Measurements from ENCODE around the gene TTC28. TPM values are rescaled to one million over a fixed set of nuclear protein-coding genes. Genes with fewer than 3 reads are reported as not detected.

TTC28 gene
- total RNA-seq, 1 experiment from 2014 or later: not detected

DNA sequence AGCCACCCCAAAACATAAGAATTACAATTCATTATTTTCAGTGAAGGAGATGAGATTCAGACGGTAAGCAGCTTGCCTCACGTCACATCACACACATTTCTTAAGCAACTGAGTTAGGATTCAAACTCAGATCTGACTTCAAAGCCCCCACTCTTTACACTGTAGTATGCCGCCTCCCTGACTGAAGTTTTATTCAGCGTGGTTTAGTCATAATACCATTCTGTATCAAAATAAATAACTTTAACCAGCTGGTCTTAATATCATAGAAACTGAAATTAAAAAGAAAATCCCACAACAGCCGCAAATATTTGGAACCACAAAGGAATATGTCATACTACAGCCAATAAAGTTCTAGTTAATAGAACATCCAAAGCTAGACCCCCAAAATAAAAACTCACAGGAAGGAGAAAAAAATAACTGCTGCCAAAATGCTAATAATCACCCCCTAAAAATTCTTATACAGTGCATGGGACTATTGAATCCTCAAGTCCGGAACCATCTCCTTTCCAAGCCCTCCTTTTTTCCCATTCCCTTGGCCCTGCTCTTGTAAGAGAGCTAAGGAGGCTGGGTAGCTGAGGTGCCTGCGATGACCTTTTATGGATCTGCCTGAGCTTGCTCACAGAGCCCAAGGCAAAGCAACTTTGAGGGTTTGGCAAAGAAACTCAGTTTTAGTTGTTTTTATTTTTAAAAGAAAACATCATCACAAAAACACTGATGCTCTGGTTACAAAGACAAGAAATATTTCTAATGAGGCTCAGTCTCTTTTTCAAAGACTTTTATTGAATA lies 334.5 kb downstream of the TTC28 start:
- TF ChIP-seq, protein P1, sequence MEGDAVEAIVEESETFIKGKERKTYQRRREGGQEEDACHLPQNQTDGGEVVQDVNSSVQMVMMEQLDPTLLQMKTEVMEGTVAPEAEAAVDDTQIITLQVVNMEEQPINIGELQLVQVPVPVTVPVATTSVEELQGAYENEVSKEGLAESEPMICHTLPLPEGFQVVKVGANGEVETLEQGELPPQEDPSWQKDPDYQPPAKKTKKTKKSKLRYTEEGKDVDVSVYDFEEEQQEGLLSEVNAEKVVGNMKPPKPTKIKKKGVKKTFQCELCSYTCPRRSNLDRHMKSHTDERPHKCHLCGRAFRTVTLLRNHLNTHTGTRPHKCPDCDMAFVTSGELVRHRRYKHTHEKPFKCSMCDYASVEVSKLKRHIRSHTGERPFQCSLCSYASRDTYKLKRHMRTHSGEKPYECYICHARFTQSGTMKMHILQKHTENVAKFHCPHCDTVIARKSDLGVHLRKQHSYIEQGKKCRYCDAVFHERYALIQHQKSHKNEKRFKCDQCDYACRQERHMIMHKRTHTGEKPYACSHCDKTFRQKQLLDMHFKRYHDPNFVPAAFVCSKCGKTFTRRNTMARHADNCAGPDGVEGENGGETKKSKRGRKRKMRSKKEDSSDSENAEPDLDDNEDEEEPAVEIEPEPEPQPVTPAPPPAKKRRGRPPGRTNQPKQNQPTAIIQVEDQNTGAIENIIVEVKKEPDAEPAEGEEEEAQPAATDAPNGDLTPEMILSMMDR (IDR thresholded peaks at IDR 0.05; ENCODE audit: unreplicated experiment): no peak
- Mint-ChIP-seq H3K4me1 (ENCODE audit: insufficient read depth, unreplicated experiment) (no peaks in the 10 kb centered on the region), H3K36me3 (ENCODE audit: insufficient read depth, unreplicated experiment) (no peaks in the 10 kb centered on the region), H3K4me3 (ENCODE audit: unreplicated experiment) (no peak overlapping the region), H3K27me3 (ENCODE audit: insufficient read depth, unreplicated experiment) (peaks cover 72% of the 10 kb centered on the region), H3K27ac (ENCODE audit: low read depth, unreplicated experiment) (no peak overlapping the region), H3K9me3 (ENCODE audit: unreplicated experiment) (peaks cover 2% of the 10 kb centered on the region)
- CTCF ChIA-PET: interaction anchor here (0.6 to 0.7 kb wide), 2 partner anchors 144 to 160 kb away, joined by 3 read pairs; no protein-coding TSS in a partner anchor
- POLR2A ChIA-PET: no interaction called here
- BruUV-seq (replicated peaks): no TSS peak
- no peak for DNase-seq (ENCODE audit: unreplicated experiment)
- intact Hi-C loops (cut with micrococcal nuclease): no loop called here

DNA sequence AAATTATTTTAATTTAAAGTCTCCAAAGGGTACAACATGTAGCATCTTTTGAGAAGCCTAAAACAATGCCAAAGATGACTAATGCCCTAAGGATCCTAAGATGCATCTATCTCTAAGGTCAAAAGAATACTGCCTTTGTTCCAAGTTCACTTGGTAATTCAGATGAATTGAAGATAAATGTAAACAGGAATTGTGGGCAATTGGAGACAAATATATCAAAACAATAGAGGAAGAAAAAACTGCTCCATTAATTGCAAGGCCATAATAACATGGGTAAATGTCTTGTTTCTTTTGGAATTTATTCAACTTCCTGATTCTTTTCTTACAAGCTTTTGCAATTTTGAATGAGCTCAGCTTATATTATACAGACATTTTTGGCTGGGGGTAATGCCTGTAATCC lies 338.6 kb downstream of the TTC28 start:
- Mint-ChIP-seq H3K4me1 (ENCODE audit: insufficient read depth, unreplicated experiment) (no peaks in the 10 kb centered on the region), H3K27me3 (ENCODE audit: insufficient read depth, unreplicated experiment) (peaks cover 62% of the 10 kb centered on the region), H3K4me3 (ENCODE audit: unreplicated experiment) (no peak overlapping the region), H3K9me3 (ENCODE audit: unreplicated experiment) (peaks cover 8% of the 10 kb centered on the region), H3K27ac (ENCODE audit: low read depth, unreplicated experiment) (no peak overlapping the region), H3K36me3 (ENCODE audit: insufficient read depth, unreplicated experiment) (no peaks in the 10 kb centered on the region)
- CTCF ChIA-PET: interaction anchor here (0.7 kb wide), 1 partner anchor 253 kb away, joined by 3 read pairs; no protein-coding TSS in a partner anchor
- no TSS peak for BruUV-seq (replicated peaks)
- POLR2A ChIA-PET: no interaction called here
- TF ChIP-seq, protein P1 (IDR thresholded peaks at IDR 0.05; ENCODE audit: unreplicated experiment): no peak
- intact Hi-C loops (cut with micrococcal nuclease): no loop called here
- no peak for DNase-seq (ENCODE audit: unreplicated experiment)

DNA sequence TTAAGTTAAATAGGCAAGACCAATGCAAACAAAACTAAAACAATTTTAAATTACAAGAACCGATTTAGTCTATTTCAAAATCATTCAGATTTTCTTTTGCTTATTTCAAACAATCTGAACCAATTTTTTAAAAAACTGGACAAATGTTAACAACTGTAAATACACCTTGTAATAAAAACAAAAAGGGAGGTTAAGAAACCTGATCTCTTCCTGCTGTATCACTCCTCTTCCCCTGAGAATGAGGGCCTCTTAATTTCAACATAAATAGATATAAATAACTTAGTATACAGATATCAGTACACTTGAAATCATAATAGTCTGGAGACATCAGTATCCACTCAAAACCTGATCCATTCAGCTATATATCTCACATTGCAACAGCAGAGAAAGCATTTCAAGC lies 346.6 kb downstream of the TTC28 start:
- no peaks in the 10 kb centered on the region for H3K36me3 Mint-ChIP-seq (ENCODE audit: insufficient read depth, unreplicated experiment)
- no peak for DNase-seq (ENCODE audit: unreplicated experiment)
- TF ChIP-seq, protein P1 (IDR thresholded peaks at IDR 0.05; ENCODE audit: unreplicated experiment): no peak
- no peak overlapping the region for H3K27ac Mint-ChIP-seq (ENCODE audit: low read depth, unreplicated experiment)
- no peaks in the 10 kb centered on the region for H3K9me3 Mint-ChIP-seq (ENCODE audit: unreplicated experiment)
- no peaks in the 10 kb centered on the region for H3K4me1 Mint-ChIP-seq (ENCODE audit: insufficient read depth, unreplicated experiment)
- POLR2A ChIA-PET: no interaction called here
- BruUV-seq (replicated peaks): no TSS peak
- intact Hi-C loops (cut with micrococcal nuclease): no loop called here
- no peak overlapping the region for H3K4me3 Mint-ChIP-seq (ENCODE audit: unreplicated experiment)
- H3K27me3 Mint-ChIP-seq (ENCODE audit: insufficient read depth, unreplicated experiment): peaks cover 69% of the 10 kb centered on the region
- CTCF ChIA-PET: no interaction called here

GRCh38 chr22:28332410-28332809 lies 347.2 kb downstream of the TTC28 start:
- TF ChIP-seq, protein P1 (IDR thresholded peaks at IDR 0.05; ENCODE audit: unreplicated experiment): no peak
- POLR2A ChIA-PET: interaction anchor here (1.2 kb wide), 1 partner anchor 11 kb away, joined by 3 read pairs; no protein-coding TSS in a partner anchor
- BruUV-seq (replicated peaks): no TSS peak

More at GRCh38 chr22:28332410-28332809, 347.2 kb downstream of the TTC28 start:
- intact Hi-C loops (cut with micrococcal nuclease): no loop called here
- Mint-ChIP-seq H3K27ac (ENCODE audit: low read depth, unreplicated experiment) (no peak overlapping the region), H3K4me1 (ENCODE audit: insufficient read depth, unreplicated experiment) (no peaks in the 10 kb centered on the region), H3K4me3 (ENCODE audit: unreplicated experiment) (no peak overlapping the region), H3K9me3 (ENCODE audit: unreplicated experiment) (no peaks in the 10 kb centered on the region), H3K27me3 (ENCODE audit: insufficient read depth, unreplicated experiment) (peaks cover 66% of the 10 kb centered on the region), H3K36me3 (ENCODE audit: insufficient read depth, unreplicated experiment) (no peaks in the 10 kb centered on the region)
- CTCF ChIA-PET: no interaction called here
- no peak for DNase-seq (ENCODE audit: unreplicated experiment)
